ENCODE measurements around the gene OR2D2. TPM values are rescaled to one million over a fixed set of nuclear protein-coding genes. Genes with fewer than 3 reads are reported as not detected.

Gene OR2D2
- total and polyA plus RNA-seq, 10 of the 15 experiments (the other 5 are each of a cell fraction or from before 2014, with no cell fraction given), result not detected

GRCh38 chr11:6920702-6921101 lies 28.4 kb upstream of the OR2D2 start, which contains the start of gene OR2D3:
Gene OR2D3, plus strand, starts transcription at chr11:6921002. Its CDS starts 0 bp downstream, at chr11:6921002.
- Histone ChIP-seq H4K20me1 (ENCODE audit: control insufficient read depth, insufficient read depth) (no peaks in the 10 kb centered on the region), H3K27ac (ENCODE audit: control insufficient read depth, insufficient read depth) (no peak within 1 kb of the TSS), H3K9ac (ENCODE audit: control insufficient read depth, insufficient read depth, low read length) (no peak within 1 kb of the TSS), H3K36me3 (ENCODE audit: control insufficient read depth in 2 of 2, insufficient read depth in 2 of 2, low read length in 1 of 2) (no peaks in the 10 kb centered on the region), H3K4me1 (ENCODE audit: control insufficient read depth, insufficient read depth, low read length) (no peaks in the 10 kb centered on the region), H3K27me3 (replicated peaks in 1 of 2; ENCODE audit: control insufficient read depth in 2 of 2, insufficient read depth in 2 of 2, low read length in 1 of 2) (peaks cover 0 to 2% of the 10 kb centered on the region in 2 experiments; a peak in 1 of 4 replicates), H3K79me2 (ENCODE audit: control insufficient read depth, insufficient read depth, low read length) (no peaks in the 10 kb centered on the region), H2AFZ (ENCODE audit: control insufficient read depth, low read depth, low read length) (no peak within 1 kb of the TSS), H3K4me2 (ENCODE audit: control insufficient read depth, insufficient read depth) (no peak within 1 kb of the TSS), H3K9me3 (replicated peaks; ENCODE audit: control insufficient read depth, insufficient read depth, low read length) (no peaks in the 10 kb centered on the region), H3K4me3 (no peak within 1 kb of the TSS)
- intact Hi-C loops (cut with micrococcal nuclease; ENCODE audit: unreplicated experiment), result no loop called here
- no TSS peak for BruUV-seq (replicated peaks)
- POLR2A ChIA-PET, result no interaction called here
- SMC1A ChIA-PET (ENCODE audit: uncharacterized antibody, unreplicated experiment), result no interaction called here
- ATAC-seq (no peak), DNase-seq (ENCODE audit: low read depth, low spot score) (no peak), FAIRE-seq (no peak)
- in situ Hi-C loops (cut with MboI), result no loop called here
- RAD21 ChIA-PET (ENCODE audit: unreplicated experiment), result no interaction called here
- WGBS (ENCODE audit: insufficient coverage, insufficient replicate concordance, low lambda C conversion rate, missing lambda C conversion rate), result 90% methylated on average over 1 of the region's 1 CpG
- CTCF ChIA-PET, result no interaction called here
- TF ChIP-seq GATAD2B (conservative IDR thresholded peaks at IDR 0.05; ENCODE audit: low read depth) (no peak), E2F4 (IDR thresholded peaks at IDR 0.05; ENCODE audit: low read depth, low read length) (no peak), RAD21 (IDR thresholded peaks at IDR 0.05; ENCODE audit: insufficient read depth, low read depth, low read length) (no peak), ETV6 (conservative IDR thresholded peaks at IDR 0.05 in 1 of 2, IDR thresholded peaks at IDR 0.05 in 1 of 2; ENCODE audit: borderline replicate concordance in 1 of 2, low read depth in 1 of 2) (no peak), TBL1XR1 (IDR thresholded peaks at IDR 0.05; ENCODE audit: low read depth, low read length) (no peak), HCFC1 (IDR thresholded peaks at IDR 0.05; ENCODE audit: low read length) (no peak), ASH2L (IDR thresholded peaks at IDR 0.05; ENCODE audit: borderline replicate concordance, low read depth) (no peak), NFXL1 (IDR thresholded peaks at IDR 0.05; ENCODE audit: borderline replicate concordance) (no peak), RCOR1 (conservative IDR thresholded peaks at IDR 0.05; ENCODE audit: low read depth, low read length) (no peak), ZBTB40 (IDR thresholded peaks at IDR 0.05; ENCODE audit: borderline replicate concordance) (no peak), TCF12 (IDR thresholded peaks at IDR 0.05; ENCODE audit: low read depth, low read length) (no peak), SUPT20H (IDR thresholded peaks at IDR 0.05; ENCODE audit: borderline replicate concordance, control insufficient read depth, low read depth, low read length) (no peak), FOXM1 (IDR thresholded peaks at IDR 0.05; ENCODE audit: low read depth, low read length) (no peak), POLR2A (IDR thresholded peaks at IDR 0.05; ENCODE audit: low read depth, low read length) (no peak), POU2F2 (IDR thresholded peaks at IDR 0.05; ENCODE audit: borderline replicate concordance, low read depth, low read length) (no peak)
- TF ChIP-seq, protein P1, sequence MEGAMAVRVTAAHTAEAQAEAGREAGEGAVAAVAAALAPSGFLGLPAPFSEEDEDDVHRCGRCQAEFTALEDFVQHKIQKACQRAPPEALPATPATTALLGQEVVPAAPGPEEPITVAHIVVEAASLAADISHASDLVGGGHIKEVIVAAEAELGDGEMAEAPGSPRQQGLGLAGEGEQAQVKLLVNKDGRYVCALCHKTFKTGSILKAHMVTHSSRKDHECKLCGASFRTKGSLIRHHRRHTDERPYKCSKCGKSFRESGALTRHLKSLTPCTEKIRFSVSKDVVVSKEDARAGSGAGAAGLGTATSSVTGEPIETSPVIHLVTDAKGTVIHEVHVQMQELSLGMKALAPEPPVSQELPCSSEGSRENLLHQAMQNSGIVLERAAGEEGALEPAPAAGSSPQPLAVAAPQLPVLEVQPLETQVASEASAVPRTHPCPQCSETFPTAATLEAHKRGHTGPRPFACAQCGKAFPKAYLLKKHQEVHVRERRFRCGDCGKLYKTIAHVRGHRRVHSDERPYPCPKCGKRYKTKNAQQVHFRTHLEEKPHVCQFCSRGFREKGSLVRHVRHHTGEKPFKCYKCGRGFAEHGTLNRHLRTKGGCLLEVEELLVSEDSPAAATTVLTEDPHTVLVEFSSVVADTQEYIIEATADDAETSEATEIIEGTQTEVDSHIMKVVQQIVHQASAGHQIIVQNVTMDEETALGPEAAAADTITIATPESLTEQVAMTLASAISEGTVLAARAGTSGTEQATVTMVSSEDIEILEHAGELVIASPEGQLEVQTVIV (IDR thresholded peaks at IDR 0.05; ENCODE audit: borderline replicate concordance, partially characterized antibody), result no peak
- TF ChIP-seq, protein P2, sequence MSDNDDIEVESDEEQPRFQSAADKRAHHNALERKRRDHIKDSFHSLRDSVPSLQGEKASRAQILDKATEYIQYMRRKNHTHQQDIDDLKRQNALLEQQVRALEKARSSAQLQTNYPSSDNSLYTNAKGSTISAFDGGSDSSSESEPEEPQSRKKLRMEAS (IDR thresholded peaks at IDR 0.05; ENCODE audit: low read depth, low read length), result no peak

Data from GM12878 (cell line).